Endothelial cell of coronary artery (primary cell): ENCODE measurements around the gene GRM1. TPM values are rescaled to one million over a fixed set of nuclear protein-coding genes. Genes with fewer than 3 reads are reported as not detected.

Experiments
- total RNA-seq: library from RNA; depleted of rRNA; stranded (reverse); fragments of >200 nt; gene quantifications from 2 replicates; pipeline ENCODE4 v1.2.3, GENCODE V29; 2014

The GRM1 gene
- total RNA-seq: under 0.01 TPM in 2 replicates

DNA sequence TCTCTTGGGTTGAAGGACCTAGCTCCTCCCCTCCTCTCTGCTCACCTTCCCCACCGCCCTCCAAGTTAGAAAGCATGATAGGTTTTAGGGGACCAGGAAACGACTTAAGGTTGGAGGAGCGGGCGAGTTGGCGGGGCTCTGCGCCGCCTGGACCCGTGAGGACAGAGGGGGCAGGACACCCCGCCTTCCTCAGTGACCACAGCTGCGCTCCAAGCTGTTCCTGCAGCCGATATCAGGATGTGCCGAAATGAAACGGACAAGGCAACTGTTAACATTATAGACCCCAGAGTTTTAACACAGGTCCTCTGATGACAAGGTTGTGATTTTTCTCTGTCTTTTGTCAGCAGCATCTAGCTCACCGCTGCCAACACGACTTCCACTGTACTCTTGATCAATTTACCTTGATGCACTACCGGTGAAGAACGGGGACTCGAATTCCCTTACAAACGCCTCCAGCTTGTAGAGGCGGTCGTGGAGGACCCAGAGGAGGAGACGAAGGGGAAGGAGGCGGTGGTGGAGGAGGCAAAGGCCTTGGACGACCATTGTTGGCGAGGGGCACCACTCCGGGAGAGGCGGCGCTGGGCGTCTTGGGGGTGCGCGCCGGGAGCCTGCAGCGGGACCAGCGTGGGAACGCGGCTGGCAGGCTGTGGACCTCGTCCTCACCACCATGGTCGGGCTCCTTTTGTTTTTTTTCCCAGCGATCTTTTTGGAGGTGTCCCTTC lies at the start of gene GRM1:
Gene GRM1, plus strand, starts transcription at position 212 of the 722 bp plus-strand sequence. Its CDS starts 456 bp downstream, at position 668.

Other genes with a start within 250 kb of the GRM1 start
- 13.3 and 14.0 TPM in 2 replicates for gene FBXO30, start 214.3 kb upstream of the GRM1 start, total RNA-seq
- 15.1 and 20.4 TPM in 2 replicates for gene SHPRH, start 64.7 kb upstream of the GRM1 start, total RNA-seq